Measurements from ENCODE around the gene MYO9A.

MYO9A gene, protein sequence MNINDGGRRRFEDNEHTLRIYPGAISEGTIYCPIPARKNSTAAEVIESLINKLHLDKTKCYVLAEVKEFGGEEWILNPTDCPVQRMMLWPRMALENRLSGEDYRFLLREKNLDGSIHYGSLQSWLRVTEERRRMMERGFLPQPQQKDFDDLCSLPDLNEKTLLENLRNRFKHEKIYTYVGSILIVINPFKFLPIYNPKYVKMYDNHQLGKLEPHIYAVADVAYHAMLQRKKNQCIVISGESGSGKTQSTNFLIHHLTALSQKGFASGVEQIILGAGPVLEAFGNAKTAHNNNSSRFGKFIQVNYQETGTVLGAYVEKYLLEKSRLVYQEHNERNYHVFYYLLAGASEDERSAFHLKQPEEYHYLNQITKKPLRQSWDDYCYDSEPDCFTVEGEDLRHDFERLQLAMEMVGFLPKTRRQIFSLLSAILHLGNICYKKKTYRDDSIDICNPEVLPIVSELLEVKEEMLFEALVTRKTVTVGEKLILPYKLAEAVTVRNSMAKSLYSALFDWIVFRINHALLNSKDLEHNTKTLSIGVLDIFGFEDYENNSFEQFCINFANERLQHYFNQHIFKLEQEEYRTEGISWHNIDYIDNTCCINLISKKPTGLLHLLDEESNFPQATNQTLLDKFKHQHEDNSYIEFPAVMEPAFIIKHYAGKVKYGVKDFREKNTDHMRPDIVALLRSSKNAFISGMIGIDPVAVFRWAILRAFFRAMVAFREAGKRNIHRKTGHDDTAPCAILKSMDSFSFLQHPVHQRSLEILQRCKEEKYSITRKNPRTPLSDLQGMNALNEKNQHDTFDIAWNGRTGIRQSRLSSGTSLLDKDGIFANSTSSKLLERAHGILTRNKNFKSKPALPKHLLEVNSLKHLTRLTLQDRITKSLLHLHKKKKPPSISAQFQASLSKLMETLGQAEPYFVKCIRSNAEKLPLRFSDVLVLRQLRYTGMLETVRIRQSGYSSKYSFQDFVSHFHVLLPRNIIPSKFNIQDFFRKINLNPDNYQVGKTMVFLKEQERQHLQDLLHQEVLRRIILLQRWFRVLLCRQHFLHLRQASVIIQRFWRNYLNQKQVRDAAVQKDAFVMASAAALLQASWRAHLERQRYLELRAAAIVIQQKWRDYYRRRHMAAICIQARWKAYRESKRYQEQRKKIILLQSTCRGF (N-terminal part only)

DNA sequence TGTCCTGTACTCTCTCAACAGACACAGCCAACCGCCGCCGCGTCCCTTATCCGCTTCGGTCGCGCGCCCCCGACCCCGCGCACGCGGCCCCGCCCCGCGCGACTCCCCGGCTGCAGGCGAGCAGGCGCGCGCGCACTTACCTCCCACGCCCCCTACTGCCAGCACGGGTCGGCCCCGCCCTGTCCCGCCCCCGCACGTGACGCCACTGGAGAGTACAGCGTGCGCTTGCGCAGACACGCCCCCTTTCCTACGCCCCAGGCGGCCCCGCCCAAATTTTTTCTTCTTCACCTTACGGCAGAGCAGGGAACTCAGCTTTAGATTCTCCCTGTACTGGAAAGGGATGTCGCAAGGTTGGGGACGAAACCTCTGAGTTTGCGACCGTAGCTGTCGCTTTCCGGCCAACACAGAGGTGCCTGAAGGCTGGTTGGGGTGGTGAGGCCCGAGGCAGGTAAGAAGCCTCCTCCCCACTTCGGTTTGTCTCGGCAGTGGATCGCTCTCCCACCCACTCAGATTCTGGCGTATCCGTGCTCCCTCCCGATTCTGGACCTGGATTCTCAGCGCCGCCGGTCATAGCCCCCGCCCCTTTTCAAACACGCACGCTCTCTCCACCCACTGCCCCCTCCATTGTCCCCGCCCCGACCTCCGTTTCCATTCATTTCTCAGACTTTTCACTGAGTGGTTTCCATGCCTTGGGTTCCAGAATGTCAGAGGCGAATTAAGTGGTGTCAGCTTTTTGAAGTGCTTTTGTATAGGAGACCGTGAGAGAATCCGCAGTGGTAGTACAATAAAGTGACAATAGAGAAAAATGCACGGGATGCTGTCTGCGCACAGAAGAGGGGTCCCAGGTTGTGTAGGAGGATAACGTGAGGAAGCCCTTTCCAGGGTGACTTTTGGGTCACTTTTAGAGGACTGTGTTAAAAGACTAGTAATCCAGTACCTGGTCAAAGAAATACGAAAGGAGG lies at the start of gene MYO9A, which contains the start of gene SENP8:
Gene MYO9A (minus strand): TSS at position 134 of the 962 bp plus-strand sequence. CDS start 71,587 bp downstream, outside the sequence.
Gene SENP8 (plus strand): TSS at position 387 of the 962 bp plus-strand sequence. CDS start 21,221 bp downstream, outside the sequence.
- TF ChIP-seq, protein P1, sequence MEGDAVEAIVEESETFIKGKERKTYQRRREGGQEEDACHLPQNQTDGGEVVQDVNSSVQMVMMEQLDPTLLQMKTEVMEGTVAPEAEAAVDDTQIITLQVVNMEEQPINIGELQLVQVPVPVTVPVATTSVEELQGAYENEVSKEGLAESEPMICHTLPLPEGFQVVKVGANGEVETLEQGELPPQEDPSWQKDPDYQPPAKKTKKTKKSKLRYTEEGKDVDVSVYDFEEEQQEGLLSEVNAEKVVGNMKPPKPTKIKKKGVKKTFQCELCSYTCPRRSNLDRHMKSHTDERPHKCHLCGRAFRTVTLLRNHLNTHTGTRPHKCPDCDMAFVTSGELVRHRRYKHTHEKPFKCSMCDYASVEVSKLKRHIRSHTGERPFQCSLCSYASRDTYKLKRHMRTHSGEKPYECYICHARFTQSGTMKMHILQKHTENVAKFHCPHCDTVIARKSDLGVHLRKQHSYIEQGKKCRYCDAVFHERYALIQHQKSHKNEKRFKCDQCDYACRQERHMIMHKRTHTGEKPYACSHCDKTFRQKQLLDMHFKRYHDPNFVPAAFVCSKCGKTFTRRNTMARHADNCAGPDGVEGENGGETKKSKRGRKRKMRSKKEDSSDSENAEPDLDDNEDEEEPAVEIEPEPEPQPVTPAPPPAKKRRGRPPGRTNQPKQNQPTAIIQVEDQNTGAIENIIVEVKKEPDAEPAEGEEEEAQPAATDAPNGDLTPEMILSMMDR (IDR thresholded peaks at IDR 0.05): peak; percentile 22
- no peak for TF ChIP-seq ZFX (IDR thresholded peaks at IDR 0.05; ENCODE audit: borderline replicate concordance)
- H3K27ac ChIP-seq: peak within 1 kb of the TSS; percentile 88

DNA sequence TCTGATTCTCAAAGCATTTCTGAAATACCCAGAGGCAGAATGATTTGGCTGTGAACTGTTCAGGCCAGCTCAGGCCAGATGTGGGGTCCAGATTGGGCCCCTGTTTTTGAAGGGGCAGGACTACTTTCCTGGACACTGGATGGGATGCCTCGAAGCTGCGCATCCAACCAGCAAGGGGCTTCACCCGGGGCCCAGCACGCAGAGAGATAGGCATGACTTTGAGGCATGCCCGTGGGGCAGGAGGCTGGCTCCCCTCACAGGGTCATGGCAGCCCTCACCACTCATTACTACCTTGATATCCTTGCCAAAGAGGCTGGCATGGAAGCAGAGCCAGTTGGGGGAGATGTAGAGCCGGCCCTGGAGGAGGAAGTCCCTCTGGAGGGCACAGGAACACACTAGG lies 49.5 kb upstream of the MYO9A start:
- TF ChIP-seq ZFX (IDR thresholded peaks at IDR 0.05; ENCODE audit: borderline replicate concordance): no peak
- TF ChIP-seq, protein P1 (IDR thresholded peaks at IDR 0.05): no peak
- no peak overlapping the region for H3K27ac ChIP-seq

DNA sequence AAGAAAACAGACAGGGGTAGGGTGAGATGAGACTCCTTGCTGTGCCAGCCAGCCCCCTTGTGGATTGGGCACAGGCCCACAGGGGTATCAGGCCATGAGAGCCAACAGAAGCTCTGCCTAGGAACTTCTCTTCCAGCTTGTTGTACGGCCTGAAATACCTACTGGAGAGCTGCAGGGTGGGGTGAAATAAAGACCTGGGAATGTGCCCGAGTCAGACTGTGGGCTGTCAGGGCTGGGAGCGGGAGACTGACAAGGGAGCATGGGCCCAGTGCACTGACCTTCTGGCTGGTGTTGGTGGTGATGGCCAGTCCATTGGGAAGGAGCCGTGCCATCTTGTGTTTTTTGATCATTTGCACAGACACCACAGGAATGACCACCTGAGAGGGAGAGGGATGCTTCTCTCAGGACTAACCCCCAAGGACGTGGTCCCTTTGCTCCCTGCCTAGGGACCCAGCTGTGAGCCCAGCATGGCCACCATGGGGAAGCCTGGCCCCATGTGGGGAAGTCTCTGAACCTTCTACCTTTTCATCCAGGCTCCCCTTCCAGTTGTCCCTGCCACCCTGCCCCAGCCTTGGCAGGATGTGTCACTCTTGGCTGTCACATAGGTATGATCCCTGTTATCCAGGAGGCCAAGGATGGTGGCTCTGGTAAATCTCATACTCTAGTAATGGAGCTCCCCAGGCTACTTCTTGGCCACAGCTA lies 48.9 kb upstream of the MYO9A start:
- TF ChIP-seq, protein P1 (IDR thresholded peaks at IDR 0.05): no peak
- TF ChIP-seq ZFX (IDR thresholded peaks at IDR 0.05; ENCODE audit: borderline replicate concordance): no peak
- H3K27ac ChIP-seq: no peak overlapping the region

DNA sequence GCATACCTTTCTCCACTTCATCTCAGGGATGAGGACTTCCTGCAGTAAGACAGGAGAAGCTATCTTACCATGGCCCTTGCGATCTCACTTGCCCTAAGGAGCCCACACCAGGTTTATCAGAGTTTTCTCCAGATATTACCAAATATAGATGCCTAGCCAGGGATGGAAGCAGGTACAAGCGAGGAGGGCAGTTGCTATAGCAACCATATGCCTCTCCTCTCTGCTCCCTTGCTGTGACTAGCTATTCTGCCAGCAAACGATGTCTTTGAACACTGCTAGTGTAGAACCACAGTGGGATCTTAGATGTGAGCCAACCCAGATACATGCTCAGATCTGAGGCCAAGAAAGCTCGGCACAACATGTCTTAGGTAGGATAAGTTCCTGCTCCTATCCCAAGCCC lies 45.8 kb upstream of the MYO9A start:
- H3K27ac ChIP-seq: no peak overlapping the region
- TF ChIP-seq, protein P1 (IDR thresholded peaks at IDR 0.05): no peak
- TF ChIP-seq ZFX (IDR thresholded peaks at IDR 0.05; ENCODE audit: borderline replicate concordance): no peak

DNA sequence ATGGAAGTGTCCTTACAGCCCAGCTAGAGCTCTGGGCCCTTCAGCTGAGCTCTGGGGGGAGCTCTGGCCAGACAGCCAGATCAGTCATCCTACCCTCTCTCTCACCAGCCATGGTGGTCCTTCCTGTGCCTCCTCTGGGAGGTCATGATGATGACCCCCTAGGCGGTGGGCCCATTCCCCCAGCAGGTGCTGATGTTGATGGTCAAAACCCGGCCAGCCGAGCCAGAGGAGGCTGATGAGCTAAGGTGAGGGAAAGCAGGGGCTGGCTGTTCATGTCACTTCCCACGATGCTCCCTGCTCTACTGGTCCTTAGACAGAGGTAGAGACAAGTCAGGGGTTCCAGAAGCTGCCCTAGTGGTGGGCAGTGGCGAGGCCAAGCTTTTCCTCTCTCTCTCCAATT lies 44.6 kb upstream of the MYO9A start:
- H3K27ac ChIP-seq: no peak overlapping the region
- TF ChIP-seq, protein P1 (IDR thresholded peaks at IDR 0.05): no peak
- TF ChIP-seq ZFX (IDR thresholded peaks at IDR 0.05; ENCODE audit: borderline replicate concordance): no peak

Measured in 22Rv1 (cell line).